ENCODE results near the gene LYSMD1.
"Not testable (repeated sequence)": the region's sequence is repeated elsewhere in the genome, so short reads cannot be mapped to it uniquely, and the experiment has no call there.

LYSMD1 gene

GRCh38 chr1:151165738-151166504, at the start of gene LYSMD1, which contains the start of gene SCNM1:
TSS of gene LYSMD1 (minus strand) at chr1:151165902. CDS start at chr1:151165258, 644 bp downstream.
TSS of gene SCNM1 (plus strand) at chr1:151166144. CDS start at chr1:151166153, 9 bp downstream.
- peak; percentile 98 for DNase-seq

GRCh38 chr1:151213560-151213959, 47.9 kb upstream of the LYSMD1 start:
- no peak for DNase-seq

GRCh38 chr1:151211972-151212705, 46.4 kb upstream of the LYSMD1 start:
- no peak for DNase-seq

GRCh38 chr1:151210830-151211229, 45.1 kb upstream of the LYSMD1 start:
- DNase-seq = no peak

GRCh38 chr1:151205381-151205965, 39.8 kb upstream of the LYSMD1 start:
- not testable (repeated sequence) for DNase-seq

- no peak for DNase-seq
These were observed 34.3 kb upstream of the LYSMD1 start for GRCh38 chr1:151199873-151200581.

GRCh38 chr1:151198254-151199127, 32.8 kb upstream of the LYSMD1 start, which contains the start of gene PIP5K1A:
TSS of gene PIP5K1A (plus strand) at chr1:151198552. CDS start at chr1:151198997, 445 bp downstream.
- DNase-seq = peak; percentile 95

- no peak for DNase-seq
These were observed 32.2 kb upstream of the LYSMD1 start for GRCh38 chr1:151197863-151198253.

GRCh38 chr1:151196292-151196800, 30.6 kb upstream of the LYSMD1 start:
- DNase-seq = peak; percentile 80

- DNase-seq = not testable (repeated sequence)
These were observed 29.3 kb upstream of the LYSMD1 start for GRCh38 chr1:151194894-151195594.

GRCh38 chr1:151193856-151194255, 28.2 kb upstream of the LYSMD1 start:
- DNase-seq = no peak

GRCh38 chr1:151193304-151193703, 27.6 kb upstream of the LYSMD1 start:
- DNase-seq = no peak

GRCh38 chr1:151192047-151192446, 26.3 kb upstream of the LYSMD1 start:
- no peak for DNase-seq

GRCh38 chr1:151189637-151190445, 24.1 kb upstream of the LYSMD1 start, which contains the start of gene VPS72:
TSS of gene VPS72 (minus strand) at chr1:151190197. CDS start at chr1:151190121, 76 bp downstream.
- peak; percentile 79 for DNase-seq

- DNase-seq = not testable (repeated sequence)
These were observed 23.0 kb upstream of the LYSMD1 start for GRCh38 chr1:151188667-151189066.

GRCh38 chr1:151187205-151187604, 21.5 kb upstream of the LYSMD1 start:
- DNase-seq = no peak

- DNase-seq = no peak
These were observed 18.5 kb upstream of the LYSMD1 start for GRCh38 chr1:151184211-151184610.

- no peak for DNase-seq
These were observed 10.9 kb upstream of the LYSMD1 start for GRCh38 chr1:151176514-151177045.

GRCh38 chr1:151175863-151176262, 10.2 kb upstream of the LYSMD1 start, which contains the start of gene TMOD4:
TSS of gene TMOD4 (minus strand) at chr1:151175981. CDS start at chr1:151174875, 1,106 bp downstream.
- DNase-seq = no peak
